K562 (cell line): Measurements from ENCODE around the gene RPS6KA4. TPM values are rescaled to one million over a fixed set of nuclear protein-coding genes. Genes with fewer than 3 reads are reported as not detected.
A peak's percentile ranks its signal among the peaks of the same experiment; 100 is the strongest.

Experiments
- ARNT ChIP-seq, 2 experiments: fragments of 450-650 bp; IDR thresholded peaks; 2 replicates each; pipeline ENCODE4 v1.6.1; 2016; ENCODE audit warnings: mild to moderate bottlenecking in 1 of 2
- ATF1 ChIP-seq, 2 experiments: fragments of 450-650 bp in 1 of 2; IDR thresholded peaks; 2 replicates each; pipeline ENCODE4 v1.6.1; 2016; ENCODE audit warnings: missing compliant biosample characterization in 1 of 2, missing genetic modification characterization in 1 of 2
- CC2D1A ChIP-seq: fragments of 450-650 bp; IDR thresholded peaks from 2 replicates; pipeline ENCODE4 v1.6.1; 2017; ENCODE audit warnings: mild to moderate bottlenecking
- CTCFL ChIP-seq: IDR thresholded peaks from 2 replicates; pipeline ENCODE4 v1.6.1; 2011; ENCODE audit warnings: borderline replicate concordance, low read depth, mild to moderate bottlenecking, moderate library complexity, low read length; ENCODE audit not compliant: insufficient read depth, poor library complexity, severe bottlenecking
- GMEB1 ChIP-seq: fragments of 250-450 bp; sonication (Bioruptor Pico); IDR thresholded peaks from 2 replicates; pipeline ENCODE4 v1.4.0; 2020; ENCODE audit warnings: mild to moderate bottlenecking
- HNRNPH1 ChIP-seq: fragments of 200-400 bp; formaldehyde crosslinking; optimal IDR thresholded peaks from 2 replicates; pipeline ENCODE3; 2017; ENCODE audit warnings: low read depth, mild to moderate bottlenecking, low read length, moderate library complexity
- POLR2A ChIP-seq: fragments of 450-650 bp; conservative IDR thresholded peaks from 2 replicates; pipeline ENCODE4 v1.6.1; 2016
- RCOR1 ChIP-seq, 2 experiments: IDR thresholded peaks; 2 replicates each; pipeline ENCODE4 v1.6.1; 2012; ENCODE audit warnings: low read depth in 2 of 2, low read length in 2 of 2, borderline replicate concordance in 1 of 2, improper control_type of control experiment in 1 of 2
- REST ChIP-seq, 2 experiments: fragments of 450-650 bp; formaldehyde crosslinking in 1 of 2; IDR thresholded peaks; 2 replicates each; pipeline versions ENCODE4 v1.4.0 to v1.6.1; 2014 to 2020; ENCODE audit warnings: mild to moderate bottlenecking in 2 of 2, borderline replicate concordance in 1 of 2, low read depth in 1 of 2
- SRF ChIP-seq, 2 experiments: fragments of 250-450, 450-650 bp in 1 of 2; sonication (Bioruptor Pico) in 1 of 2; sonication (generic) in 1 of 2; formaldehyde crosslinking; IDR thresholded peaks; 2 replicates each; pipeline versions ENCODE4 v1.5.0 to v1.5.1; 2020 to 2022; ENCODE audit warnings: mild to moderate bottlenecking in 1 of 2, missing genetic modification reagents in 1 of 2
- TARDBP ChIP-seq: fragments of 450-650 bp; IDR thresholded peaks from 2 replicates; pipeline ENCODE4 v1.6.1; 2016
- ZEB2 ChIP-seq: fragments of 450-650 bp; IDR thresholded peaks from 2 replicates; pipeline ENCODE4 v1.6.1; 2016
- polyA plus RNA-seq, 8 experiments: library from polyadenylated mRNA; depleted of rRNA in 4 of 8; stranded (reverse) in 5 of 8; unstranded in 3 of 8; fragments of >200 nt; fragmentation: Nextera tagmentation in 2 of 8; fragmentation: Illumina TruSeq in 1 of 8; extraction: Ambion mirVana in 2 of 8; extraction: Trizol in 1 of 8; gene quantifications; 2 replicates each; pipeline versions ENCODE4 v1.2.1 to v1.2.3, GENCODE V29; 2011 to 2014; ENCODE audit warnings: inconsistent platforms in 1 of 8, missing spikeins in 1 of 8
- total RNA-seq, 7 experiments: library from RNA; depleted of rRNA in 6 of 7; stranded (reverse); fragments of >200 nt in 6 of 7; fragmentation: Illumina TruSeq in 2 of 7; extraction: Trizol in 2 of 7; gene quantifications; 2 replicates each; pipeline versions ENCODE4 v1.2.1 to v1.2.3, GENCODE V29; 2011 to 2021; ENCODE audit warnings: low replicate concordance in 1 of 7

The RPS6KA4 gene
- total and polyA plus RNA-seq, 9 of the 15 experiments (the other 6 are each of a cell fraction or from before 2014, with no cell fraction given) = 0.15 to 23.8 (median 9.8) TPM

- TF ChIP-seq CTCFL = peak; percentile 91
- TF ChIP-seq ATF1 (CRISPR knock-in tag; IDR thresholded peaks at IDR 0.05) = no peak
- peak; percentile 81 for TF ChIP-seq ATF1 (tag; IDR thresholded peaks at IDR 0.05)
- peak in 1 of 2 experiments; percentile 91; a peak in 1 of 4 replicates for TF ChIP-seq SRF (CRISPR knock-in tag; IDR thresholded peaks at IDR 0.05)
- 0 out of 2 replicates have a peak, but pooled peaks have one; percentile 53 for TF ChIP-seq TARDBP
- peak; percentile 63; the same call in 1 of the 2 replicates for TF ChIP-seq REST (IDR thresholded peaks at IDR 0.05; ENCODE audit: borderline replicate concordance)
- no peak for TF ChIP-seq REST (CRISPR knock-in tag; IDR thresholded peaks at IDR 0.05; ENCODE audit: low read depth)
- TF ChIP-seq POLR2A = 0 out of 2 replicates have a peak, but pooled peaks have one; percentile 33
- TF ChIP-seq CC2D1A = peak; percentile 73; the same call in 1 of the 2 replicates
- TF ChIP-seq ZEB2 = 0 out of 2 replicates have a peak, but pooled peaks have one; percentile 41
- no peak for TF ChIP-seq GMEB1 (CRISPR knock-in tag)
- 0 out of 4 replicates have a peak, but pooled peaks of 1 of the 2 experiments have one; percentile 56 for TF ChIP-seq ARNT (IDR thresholded peaks at IDR 0.05)
- TF ChIP-seq RCOR1 (IDR thresholded peaks at IDR 0.05; ENCODE audit: borderline replicate concordance in 1 of 2, low read depth in 2 of 2, low read length in 2 of 2) = peak in 1 of 2 experiments; percentile 72; a peak in 2 of 4 replicates
- TF ChIP-seq HNRNPH1 = no peak
These were observed 2.2 kb upstream of the RPS6KA4 start (continued) for GRCh38 chr11:64356498-64357411.
